HepG2 (cell line): Measurements from ENCODE around the gene SLC11A1. TPM values are rescaled to one million over a fixed set of nuclear protein-coding genes. Genes with fewer than 3 reads are reported as not detected.

Source experiments
- ATF1 ChIP-seq: IDR thresholded peaks from 2 replicates; pipeline ENCODE4 v1.6.1; 2016; ENCODE audit warnings: mild to moderate bottlenecking, control low read depth
- ATF2 ChIP-seq: sonication (generic); formaldehyde crosslinking; IDR thresholded peaks from 2 replicates; pipeline ENCODE4 v1.4.0; 2020; ENCODE audit warnings: missing genetic modification reagents
- CERS6 ChIP-seq: sonication (generic); formaldehyde crosslinking; IDR thresholded peaks from 2 replicates; pipeline ENCODE4 v1.5.0; 2020; ENCODE audit warnings: missing genetic modification reagents
- CREBL2 ChIP-seq: sonication (generic); formaldehyde crosslinking; IDR thresholded peaks from 2 replicates; pipeline ENCODE4 v1.8.1; 2023; ENCODE audit warnings: missing genetic modification reagents, mild to moderate bottlenecking, borderline replicate concordance
- DMTF1 ChIP-seq: sonication (generic); formaldehyde crosslinking; IDR thresholded peaks from 2 replicates; pipeline ENCODE4 v1.4.0; 2020; ENCODE audit warnings: mild to moderate bottlenecking, missing genetic modification reagents
- HOMEZ ChIP-seq: IDR thresholded peaks from 2 replicates; pipeline ENCODE4 v1.6.1; 2016; ENCODE audit warnings: low read depth
- HOXA7 ChIP-seq: sonication (generic); formaldehyde crosslinking; IDR thresholded peaks from 2 replicates; pipeline ENCODE4 v1.8.1; 2022; ENCODE audit warnings: mild to moderate bottlenecking, missing genetic modification reagents, moderate library complexity
- KAT7 ChIP-seq: IDR thresholded peaks from 2 replicates; pipeline ENCODE4 v1.6.1; 2018; ENCODE audit warnings: borderline replicate concordance, missing compliant biosample characterization
- MED8 ChIP-seq: sonication (generic); formaldehyde crosslinking; IDR thresholded peaks from 2 replicates; pipeline ENCODE4 v1.8.1; 2023; ENCODE audit warnings: mild to moderate bottlenecking, missing genetic modification reagents; ENCODE audit not compliant: insufficient replicate concordance
- NFE2L2 ChIP-seq: fragments of 150-350 bp; IDR thresholded peaks from 2 replicates; pipeline ENCODE4 v1.6.1; 2014; ENCODE audit warnings: low read length
- PPARG ChIP-seq: conservative IDR thresholded peaks from 2 replicates; pipeline ENCODE4 v1.6.1; 2016; ENCODE audit warnings: missing biosample characterization, missing genetic modification reagents
- WIZ ChIP-seq: sonication (generic); formaldehyde crosslinking; IDR thresholded peaks from 2 replicates; pipeline ENCODE4 v1.5.1; 2020; ENCODE audit warnings: mild to moderate bottlenecking, missing genetic modification reagents
- YEATS2 ChIP-seq: sonication (generic); formaldehyde crosslinking; IDR thresholded peaks from 2 replicates; pipeline ENCODE4 v1.4.0; 2020; ENCODE audit warnings: missing genetic modification reagents, borderline replicate concordance
- ZBTB20 ChIP-seq: sonication (generic); formaldehyde crosslinking; IDR thresholded peaks from 2 replicates; pipeline ENCODE4 v1.8.1; 2023; ENCODE audit warnings: missing genetic modification reagents, low read depth, mild to moderate bottlenecking, borderline replicate concordance
- ZHX1 ChIP-seq: sonication (generic); formaldehyde crosslinking; IDR thresholded peaks from 2 replicates; pipeline ENCODE4 v1.8.1; 2022; ENCODE audit warnings: low read depth, mild to moderate bottlenecking, missing genetic modification reagents
- ZNF354B ChIP-seq: sonication (generic); formaldehyde crosslinking; IDR thresholded peaks from 2 replicates; pipeline ENCODE4 v1.8.0; 2022; ENCODE audit warnings: mild to moderate bottlenecking, missing genetic modification reagents
- ZNF484 ChIP-seq: sonication (generic); formaldehyde crosslinking; IDR thresholded peaks from 2 replicates; pipeline ENCODE4 v1.5.1; 2020; ENCODE audit warnings: mild to moderate bottlenecking, low read depth, missing genetic modification reagents, borderline replicate concordance
- ZNF619 ChIP-seq: sonication (generic); formaldehyde crosslinking; IDR thresholded peaks from 2 replicates; pipeline ENCODE4 v1.4.0; 2020; ENCODE audit warnings: mild to moderate bottlenecking, missing genetic modification reagents
- ZNF737 ChIP-seq: sonication (generic); formaldehyde crosslinking; IDR thresholded peaks from 2 replicates; pipeline ENCODE4 v1.5.0; 2020; ENCODE audit warnings: missing genetic modification reagents, mild to moderate bottlenecking, borderline replicate concordance
- ZNF788 ChIP-seq: sonication (generic); formaldehyde crosslinking; IDR thresholded peaks from 2 replicates; pipeline ENCODE4 v1.5.0; 2020; ENCODE audit warnings: mild to moderate bottlenecking, missing genetic modification reagents, borderline replicate concordance
- polyA plus RNA-seq, 8 experiments: library from polyadenylated mRNA; depleted of rRNA in 3 of 8; stranded (reverse) in 7 of 8; unstranded in 1 of 8; fragments of >200 nt; fragmentation: Illumina TruSeq in 4 of 8; extraction: Trizol in 4 of 8; gene quantifications; 2 replicates each; pipeline versions ENCODE4 v1.2.1 to v1.2.3, GENCODE V29; 2011 to 2016; ENCODE audit warnings: low read depth in 4 of 8, missing spikeins in 1 of 8, mixed read lengths in 1 of 8; ENCODE audit not compliant: insufficient read depth in 1 of 8
- total RNA-seq, 5 experiments: library from RNA; depleted of rRNA; stranded (reverse); fragments of >200 nt; fragmentation: Illumina TruSeq; extraction: Trizol; gene quantifications; 2 replicates each; pipeline ENCODE4 v1.2.3, GENCODE V29; 2016; ENCODE audit warnings: low read depth in 1 of 5

SLC11A1 gene
- total and polyA plus RNA-seq, 2 of the 13 experiments (the other 11 are each of a cell fraction or from before 2014, with no cell fraction given): 0.33 to 2.3 TPM

GRCh38 chr2:218406209-218406948 lies 24.3 kb downstream of the SLC11A1 start (continued):
- TF ChIP-seq ATF2 (CRISPR knock-in tag) (peak; percentile 65), ZNF788 (CRISPR knock-in tag) (no peak), NFE2L2 (no peak), ZHX1 (CRISPR knock-in tag) (0 out of 2 replicates have a peak, but pooled peaks have one; percentile 47), ZNF619 (CRISPR knock-in tag) (no peak), KAT7 (CRISPR knock-in tag) (peak; percentile 73; the same call in 1 of the 2 replicates), ZNF484 (CRISPR knock-in tag) (no peak), HOMEZ (CRISPR knock-in tag) (0 out of 2 replicates have a peak, but pooled peaks have one; percentile 29), HOXA7 (CRISPR knock-in tag) (no peak), ZNF354B (CRISPR knock-in tag) (no peak), CREBL2 (CRISPR knock-in tag) (no peak), ZBTB20 (CRISPR knock-in tag) (no peak; the same call in 1 of the 2 replicates), MED8 (CRISPR knock-in tag) (peak; percentile 77), ATF1 (CRISPR knock-in tag) (peak; percentile 51; the same call in 1 of the 2 replicates), YEATS2 (CRISPR knock-in tag) (peak; percentile 61), DMTF1 (CRISPR knock-in tag) (no peak), WIZ (CRISPR knock-in tag) (no peak), PPARG (CRISPR knock-in tag) (peak; percentile 68), ZNF737 (CRISPR knock-in tag) (no peak), CERS6 (CRISPR knock-in tag) (no peak)
